ENCODE measurements around the gene RAD51. TPM values are rescaled to one million over a fixed set of nuclear protein-coding genes. Genes with fewer than 3 reads are reported as not detected.

Gene RAD51
- total RNA-seq, 1 experiment from 2014 or later, result 20.9 TPM

GRCh38 chr15:40766194-40766815 is 71.3 kb downstream of the RAD51 start:
- Histone ChIP-seq H3K27me3 (ENCODE audit: insufficient read depth, low read length) (no peaks in the 10 kb centered on the region), H3K9me2 (ENCODE audit: insufficient read depth) (no peaks in the 10 kb centered on the region), H3K27ac (ENCODE audit: low read depth, low read length) (no peak overlapping the region), H3K4me2 (ENCODE audit: low read length) (no peak overlapping the region), H3K9me3 (ENCODE audit: control insufficient read depth in 1 of 2, insufficient read depth in 1 of 2, low read depth in 1 of 2, low read length in 2 of 2) (no peaks in the 10 kb centered on the region), H3K4me1 (ENCODE audit: control insufficient read depth in 1 of 2, insufficient read depth in 2 of 2, low read length in 2 of 2) (peaks cover 32 to 74% of the 10 kb centered on the region in 2 experiments), H3K9ac (ENCODE audit: low read length) (no peak overlapping the region), H4K20me1 (ENCODE audit: insufficient read depth) (no peaks in the 10 kb centered on the region), H2AFZ (ENCODE audit: low read depth, low read length, poor library complexity, severe bottlenecking) (no peak overlapping the region), H3K4me3 (replicated peaks in 1 of 2; ENCODE audit: low read depth in 1 of 2, low read length in 2 of 2) (no peak overlapping the region), H3K79me2 (ENCODE audit: insufficient read depth, low read length) (no peaks in the 10 kb centered on the region), H3K36me3 (ENCODE audit: control insufficient read depth in 1 of 2, insufficient read depth in 2 of 2, low read length in 2 of 2) (no peaks in the 10 kb centered on the region; a peak in 1 of 4 replicates)
- ChIA-PET RAD21 (ENCODE audit: low non-redundant PET in 1 of 2, low total read pairs in 2 of 2, uncharacterized antibody in 2 of 2, unreplicated experiment in 2 of 2) (no interaction called here), CTCF (interaction anchor here (1.7 kb wide), 1 partner anchor 128 kb away, joined by 4 read pairs; the partner anchor contains the start of gene VPS18), POLR2A (no interaction called here)
- intact Hi-C loops (cut with micrococcal nuclease), result no loop called here
- DNase-seq (ENCODE audit: low read depth, low spot score) (no peak), ATAC-seq (no peak)
- no TSS peak for BruUV-seq (replicated peaks)
- TF ChIP-seq ZNF274 (IDR thresholded peaks at IDR 0.05; ENCODE audit: low read depth, low read length), result no peak
- no peak for TF ChIP-seq RAD21 (IDR thresholded peaks at IDR 0.05; ENCODE audit: low read depth)
- no peak for TF ChIP-seq SIN3A (IDR thresholded peaks at IDR 0.05; ENCODE audit: low read depth)
- no peak for TF ChIP-seq POLR2A (IDR thresholded peaks at IDR 0.05; ENCODE audit: borderline replicate concordance, extremely low read depth, insufficient read depth, insufficient read length)
- no peak for TF ChIP-seq SP1 (IDR thresholded peaks at IDR 0.05; ENCODE audit: low read depth)
- TF ChIP-seq, protein P1, sequence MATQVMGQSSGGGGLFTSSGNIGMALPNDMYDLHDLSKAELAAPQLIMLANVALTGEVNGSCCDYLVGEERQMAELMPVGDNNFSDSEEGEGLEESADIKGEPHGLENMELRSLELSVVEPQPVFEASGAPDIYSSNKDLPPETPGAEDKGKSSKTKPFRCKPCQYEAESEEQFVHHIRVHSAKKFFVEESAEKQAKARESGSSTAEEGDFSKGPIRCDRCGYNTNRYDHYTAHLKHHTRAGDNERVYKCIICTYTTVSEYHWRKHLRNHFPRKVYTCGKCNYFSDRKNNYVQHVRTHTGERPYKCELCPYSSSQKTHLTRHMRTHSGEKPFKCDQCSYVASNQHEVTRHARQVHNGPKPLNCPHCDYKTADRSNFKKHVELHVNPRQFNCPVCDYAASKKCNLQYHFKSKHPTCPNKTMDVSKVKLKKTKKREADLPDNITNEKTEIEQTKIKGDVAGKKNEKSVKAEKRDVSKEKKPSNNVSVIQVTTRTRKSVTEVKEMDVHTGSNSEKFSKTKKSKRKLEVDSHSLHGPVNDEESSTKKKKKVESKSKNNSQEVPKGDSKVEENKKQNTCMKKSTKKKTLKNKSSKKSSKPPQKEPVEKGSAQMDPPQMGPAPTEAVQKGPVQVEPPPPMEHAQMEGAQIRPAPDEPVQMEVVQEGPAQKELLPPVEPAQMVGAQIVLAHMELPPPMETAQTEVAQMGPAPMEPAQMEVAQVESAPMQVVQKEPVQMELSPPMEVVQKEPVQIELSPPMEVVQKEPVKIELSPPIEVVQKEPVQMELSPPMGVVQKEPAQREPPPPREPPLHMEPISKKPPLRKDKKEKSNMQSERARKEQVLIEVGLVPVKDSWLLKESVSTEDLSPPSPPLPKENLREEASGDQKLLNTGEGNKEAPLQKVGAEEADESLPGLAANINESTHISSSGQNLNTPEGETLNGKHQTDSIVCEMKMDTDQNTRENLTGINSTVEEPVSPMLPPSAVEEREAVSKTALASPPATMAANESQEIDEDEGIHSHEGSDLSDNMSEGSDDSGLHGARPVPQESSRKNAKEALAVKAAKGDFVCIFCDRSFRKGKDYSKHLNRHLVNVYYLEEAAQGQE (IDR thresholded peaks at IDR 0.05; ENCODE audit: low read depth), result no peak
- no peak for TF ChIP-seq CTCF (IDR thresholded peaks at IDR 0.05 in 2 of 3, conservative IDR thresholded peaks at IDR 0.05 in 1 of 3; ENCODE audit: borderline replicate concordance in 1 of 3, insufficient read depth in 1 of 3, low read depth in 2 of 3, low read length in 2 of 3)
- TF ChIP-seq ELF1 (IDR thresholded peaks at IDR 0.05; ENCODE audit: borderline replicate concordance, low read depth), result no peak
- TF ChIP-seq POLR2AphosphoS5 (IDR thresholded peaks at IDR 0.05; ENCODE audit: low read depth, low read length), result no peak
- TF ChIP-seq ATF3 (IDR thresholded peaks at IDR 0.05), result no peak
- no peak for TF ChIP-seq SRF (IDR thresholded peaks at IDR 0.05; ENCODE audit: low read depth)
- TF ChIP-seq EZH2 (IDR thresholded peaks at IDR 0.05), result no peak
- TF ChIP-seq YY1 (IDR thresholded peaks at IDR 0.05; ENCODE audit: extremely low read depth, insufficient replicate concordance, low read depth, low read length), result no peak

All from HCT116 (cell line).